ENCODE results near the gene ANKRD37. TPM values are rescaled to one million over a fixed set of nuclear protein-coding genes. Genes with fewer than 3 reads are reported as not detected.

The ANKRD37 gene
- total and polyA plus RNA-seq, 2 donors: 11.0 to 13.6 TPM

DNA sequence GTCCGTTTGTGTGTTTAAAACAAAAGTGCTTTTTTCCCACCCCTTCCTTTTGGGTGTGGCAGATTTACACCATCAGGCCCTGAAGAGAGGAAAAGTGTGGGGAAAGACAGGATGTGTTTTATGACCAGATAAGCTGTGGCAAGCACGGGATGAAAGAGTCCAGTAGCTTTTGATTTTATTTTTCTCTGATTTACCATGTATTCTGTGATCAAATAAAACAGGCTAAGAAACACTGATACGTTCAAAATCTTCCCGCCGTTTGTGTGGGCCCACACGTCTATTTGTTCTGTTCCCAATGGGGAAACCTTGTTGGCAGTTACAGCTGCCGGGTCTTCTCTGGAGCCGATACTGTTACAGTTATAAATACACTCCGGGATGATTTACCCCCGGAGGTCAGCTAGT lies 11.7 kb upstream of the ANKRD37 start:
- H3K36me3 ChIP-seq (ENCODE audit: control insufficient read depth in 2 of 2, insufficient read depth in 2 of 2, low read length in 1 of 2): no peaks in the 10 kb centered on the region
- H3K27me3 ChIP-seq (ENCODE audit: control insufficient read depth in 2 of 2, insufficient read depth in 1 of 2, low read length in 1 of 2): no peaks in the 10 kb centered on the region
- no peaks in the 10 kb centered on the region for H3K4me1 ChIP-seq (ENCODE audit: control insufficient read depth in 2 of 2, insufficient read depth in 2 of 2, low read length in 2 of 2)
- no peak overlapping the region for H3K27ac ChIP-seq (ENCODE audit: low read depth in 1 of 2, low read length in 1 of 2)
- WGBS: 3% methylated on average over 10 of the region's 10 CpGs
- DNase-seq (ENCODE audit: low read depth in 6 of 9, low spot score in 9 of 9): peak in 1 of 9 donors; percentile 8
- no peak overlapping the region for H3K4me3 ChIP-seq (ENCODE audit: low read length in 2 of 2)
- no peaks in the 10 kb centered on the region for H3K9me3 ChIP-seq (ENCODE audit: control insufficient read depth in 2 of 2, insufficient read depth in 1 of 2, low read length in 1 of 2)

DNA sequence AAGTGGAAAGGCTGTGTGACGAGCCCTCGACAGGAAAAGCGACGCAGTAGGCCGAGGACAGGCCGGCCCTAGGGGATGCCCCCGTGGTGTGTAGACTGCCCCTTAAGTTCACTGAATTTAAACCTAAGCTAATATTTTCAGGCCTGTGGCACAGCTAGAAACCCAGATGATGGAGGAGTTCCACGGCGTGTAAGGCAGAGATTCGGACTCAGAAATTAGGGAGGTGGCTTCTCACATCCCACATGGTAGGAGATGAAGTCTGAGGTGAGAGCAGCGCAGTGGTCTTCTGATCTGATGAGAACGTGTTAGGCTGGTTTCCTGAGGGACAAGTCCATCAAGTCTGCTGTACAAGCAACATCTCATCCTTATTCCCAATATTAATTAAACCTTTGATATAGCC lies 8.7 kb upstream of the ANKRD37 start:
- Histone ChIP-seq H3K36me3 (ENCODE audit: control insufficient read depth in 2 of 2, insufficient read depth in 2 of 2, low read length in 1 of 2) (no peaks in the 10 kb centered on the region), H3K27me3 (ENCODE audit: control insufficient read depth in 2 of 2, insufficient read depth in 1 of 2, low read length in 1 of 2) (no peaks in the 10 kb centered on the region), H3K9me3 (ENCODE audit: control insufficient read depth in 2 of 2, insufficient read depth in 1 of 2, low read length in 1 of 2) (no peaks in the 10 kb centered on the region), H3K27ac (ENCODE audit: low read depth in 1 of 2, low read length in 1 of 2) (no peak overlapping the region), H3K4me3 (ENCODE audit: low read length in 2 of 2) (no peak overlapping the region), H3K4me1 (ENCODE audit: control insufficient read depth in 2 of 2, insufficient read depth in 2 of 2, low read length in 2 of 2) (no peaks in the 10 kb centered on the region)
- no peak for DNase-seq (ENCODE audit: low read depth in 6 of 9, low spot score in 9 of 9)
- 97% methylated on average over 12 of the region's 12 CpGs for WGBS

DNA sequence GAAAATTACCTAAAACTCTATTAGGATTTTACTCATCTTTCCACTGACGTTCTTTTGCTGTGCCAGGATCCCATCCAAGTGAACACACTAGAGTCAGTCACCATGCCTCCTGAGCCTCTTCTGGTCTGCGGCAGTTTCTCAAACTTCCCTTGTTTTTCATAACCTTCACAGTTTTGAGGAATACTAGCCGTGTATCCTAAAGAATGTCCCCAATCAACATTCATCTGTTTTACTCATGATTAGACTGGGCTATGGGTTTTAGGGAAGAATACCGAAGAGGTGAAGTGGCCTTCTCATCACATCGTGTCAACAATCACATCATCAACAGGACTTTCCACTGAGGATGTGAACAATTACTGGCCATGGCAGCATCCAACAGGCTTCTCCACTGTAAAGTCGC lies 5.7 kb upstream of the ANKRD37 start:
- H3K27me3 ChIP-seq (ENCODE audit: control insufficient read depth in 2 of 2, insufficient read depth in 1 of 2, low read length in 1 of 2): no peaks in the 10 kb centered on the region
- H3K36me3 ChIP-seq (ENCODE audit: control insufficient read depth in 2 of 2, insufficient read depth in 2 of 2, low read length in 1 of 2): no peaks in the 10 kb centered on the region
- H3K4me1 ChIP-seq (ENCODE audit: control insufficient read depth in 2 of 2, insufficient read depth in 2 of 2, low read length in 2 of 2): no peaks in the 10 kb centered on the region
- H3K4me3 ChIP-seq (ENCODE audit: low read length in 2 of 2): no peak overlapping the region
- DNase-seq (ENCODE audit: low read depth in 6 of 9, low spot score in 9 of 9): no peak
- 99% methylated on average over 6 of the region's 6 CpGs for WGBS
- H3K9me3 ChIP-seq (ENCODE audit: control insufficient read depth in 2 of 2, insufficient read depth in 1 of 2, low read length in 1 of 2): no peaks in the 10 kb centered on the region
- no peak overlapping the region for H3K27ac ChIP-seq (ENCODE audit: low read depth in 1 of 2, low read length in 1 of 2)

DNA sequence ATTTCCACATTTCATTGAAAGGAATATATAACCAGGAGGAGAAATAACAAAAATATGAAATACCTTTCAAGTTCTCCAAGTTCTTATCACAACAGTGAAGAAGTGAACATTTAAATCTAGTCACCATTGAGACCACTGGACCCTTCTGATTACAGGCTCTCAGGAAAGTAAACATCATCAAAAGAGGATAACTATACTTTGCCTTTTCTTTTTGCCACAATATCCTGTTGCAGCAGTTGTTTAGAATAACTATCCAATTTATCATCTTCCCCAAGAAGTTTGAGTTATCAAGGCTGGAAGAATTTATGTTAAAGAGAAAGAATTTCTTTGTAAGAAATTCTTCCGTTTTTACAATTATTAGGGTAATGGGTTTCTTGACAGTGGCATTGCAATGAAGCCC lies 4.5 kb upstream of the ANKRD37 start:
- Histone ChIP-seq H3K27ac (ENCODE audit: low read depth in 1 of 2, low read length in 1 of 2) (no peak overlapping the region), H3K9me3 (ENCODE audit: control insufficient read depth in 2 of 2, insufficient read depth in 1 of 2, low read length in 1 of 2) (no peaks in the 10 kb centered on the region), H3K4me3 (ENCODE audit: low read length in 2 of 2) (no peak overlapping the region), H3K27me3 (ENCODE audit: control insufficient read depth in 2 of 2, insufficient read depth in 1 of 2, low read length in 1 of 2) (no peaks in the 10 kb centered on the region), H3K4me1 (ENCODE audit: control insufficient read depth in 2 of 2, insufficient read depth in 2 of 2, low read length in 2 of 2) (peaks cover 5% of the 10 kb centered on the region in 2 donors), H3K36me3 (ENCODE audit: control insufficient read depth in 2 of 2, insufficient read depth in 2 of 2, low read length in 1 of 2) (no peaks in the 10 kb centered on the region)
- 97% methylated on average over 1 of the region's 1 CpG for WGBS
- DNase-seq (ENCODE audit: low read depth in 6 of 9, low spot score in 9 of 9): no peak

DNA sequence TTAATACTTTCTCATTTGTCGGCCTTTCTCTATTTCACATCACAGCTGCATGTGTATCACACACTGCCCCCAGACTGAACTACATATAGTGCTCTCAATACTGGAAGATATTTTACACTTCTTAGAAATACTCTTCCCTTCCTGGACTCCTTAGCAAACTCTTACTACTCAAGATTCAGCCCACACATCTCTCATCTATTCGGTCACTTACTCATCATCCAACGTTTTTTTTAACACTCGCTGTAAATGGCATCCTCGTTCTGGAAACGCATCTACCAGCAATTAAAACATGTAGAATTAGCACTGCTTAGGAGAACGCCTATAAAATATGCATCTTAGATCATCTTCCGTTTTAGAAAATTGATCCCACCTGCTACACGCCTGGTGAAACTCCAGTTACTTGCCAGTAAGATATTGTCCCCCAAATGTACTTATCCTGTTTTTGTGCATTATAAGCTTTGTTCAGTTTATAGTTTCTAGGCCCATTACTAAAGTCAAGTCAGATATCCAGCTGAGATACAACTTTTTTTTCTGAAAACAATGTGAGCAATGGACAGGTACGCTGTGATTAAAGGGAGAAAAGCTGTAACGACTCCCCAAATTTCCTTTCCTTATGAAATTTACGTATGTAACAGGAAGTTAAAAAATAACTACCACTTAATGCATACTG lies 1.9 kb upstream of the ANKRD37 start:
- peak overlapping the region; percentile 75 to 92 for H3K4me3 ChIP-seq (ENCODE audit: low read length in 2 of 2)
- H3K36me3 ChIP-seq (ENCODE audit: control insufficient read depth in 2 of 2, insufficient read depth in 2 of 2, low read length in 1 of 2): peaks cover 0 to 10% of the 10 kb centered on the region in 2 donors
- H3K4me1 ChIP-seq (ENCODE audit: control insufficient read depth in 2 of 2, insufficient read depth in 2 of 2, low read length in 2 of 2): peaks cover 6% of the 10 kb centered on the region in 2 donors
- WGBS: 53% methylated on average over 12 of the region's 12 CpGs
- H3K9me3 ChIP-seq (ENCODE audit: control insufficient read depth in 2 of 2, insufficient read depth in 1 of 2, low read length in 1 of 2): no peaks in the 10 kb centered on the region
- DNase-seq (ENCODE audit: low read depth in 6 of 9, low spot score in 9 of 9): peak in 6 of 9 donors; percentile 0 to 31 (median 6)
- H3K27me3 ChIP-seq (ENCODE audit: control insufficient read depth in 2 of 2, insufficient read depth in 1 of 2, low read length in 1 of 2): no peaks in the 10 kb centered on the region
- H3K27ac ChIP-seq (ENCODE audit: low read depth in 1 of 2, low read length in 1 of 2): peak overlapping the region; percentile 37 to 100

DNA sequence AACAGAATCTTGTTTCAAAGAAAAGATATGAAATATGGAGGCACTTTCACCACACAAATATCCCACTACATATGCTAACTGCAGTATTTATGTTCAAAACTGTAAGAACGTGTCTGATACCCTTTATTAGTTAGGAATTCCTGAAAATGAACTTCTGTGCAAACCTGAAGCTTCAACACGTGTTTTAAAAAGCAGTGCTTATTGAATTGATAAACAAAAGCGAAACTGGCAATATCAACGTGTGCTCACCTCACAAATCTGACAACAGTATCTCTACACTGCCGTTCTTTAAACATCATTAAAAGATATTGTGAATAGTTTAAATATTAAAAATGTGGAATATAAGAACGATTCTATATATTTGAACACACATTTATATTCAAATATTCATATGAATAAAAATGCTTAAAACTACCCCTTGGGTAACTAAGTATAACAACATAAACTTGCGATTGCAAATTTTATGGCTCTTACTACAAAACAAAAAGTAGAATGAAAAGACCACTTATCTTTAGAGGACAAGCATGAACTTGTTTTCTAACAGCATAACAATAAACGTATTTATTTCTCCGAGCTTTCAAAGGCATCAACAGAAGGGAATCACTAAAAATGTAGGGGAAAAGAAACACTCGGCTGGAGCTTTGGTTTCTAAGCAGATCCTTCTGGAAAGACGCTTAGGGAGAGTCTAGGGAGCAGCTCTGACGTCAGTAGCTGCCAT lies 1.2 kb upstream of the ANKRD37 start, which contains the start of gene LRP2BP:
Gene LRP2BP (minus strand): TSS at position 687 of the 718 bp plus-strand sequence. CDS start 17,738 bp downstream, outside the sequence.
- peaks cover 6% of the 10 kb centered on the region in 2 donors for H3K4me1 ChIP-seq (ENCODE audit: control insufficient read depth in 2 of 2, insufficient read depth in 2 of 2, low read length in 2 of 2)
- no peaks in the 10 kb centered on the region for H3K27me3 ChIP-seq (ENCODE audit: control insufficient read depth in 2 of 2, insufficient read depth in 1 of 2, low read length in 1 of 2)
- peak in 7 of 9 donors; percentile 3 to 78 (median 60) for DNase-seq (ENCODE audit: low read depth in 6 of 9, low spot score in 9 of 9)
- H3K4me3 ChIP-seq (ENCODE audit: low read length in 2 of 2): peak within 1 kb of the TSS; percentile 75 to 92
- peaks cover 0 to 17% of the 10 kb centered on the region in 2 donors for H3K36me3 ChIP-seq (ENCODE audit: control insufficient read depth in 2 of 2, insufficient read depth in 2 of 2, low read length in 1 of 2)
- 4% methylated on average over 12 of the region's 12 CpGs for WGBS
- peak within 1 kb of the TSS; percentile 99 to 100 for H3K27ac ChIP-seq (ENCODE audit: low read depth in 1 of 2, low read length in 1 of 2)
- H3K9me3 ChIP-seq (ENCODE audit: control insufficient read depth in 2 of 2, insufficient read depth in 1 of 2, low read length in 1 of 2): no peaks in the 10 kb centered on the region

DNA sequence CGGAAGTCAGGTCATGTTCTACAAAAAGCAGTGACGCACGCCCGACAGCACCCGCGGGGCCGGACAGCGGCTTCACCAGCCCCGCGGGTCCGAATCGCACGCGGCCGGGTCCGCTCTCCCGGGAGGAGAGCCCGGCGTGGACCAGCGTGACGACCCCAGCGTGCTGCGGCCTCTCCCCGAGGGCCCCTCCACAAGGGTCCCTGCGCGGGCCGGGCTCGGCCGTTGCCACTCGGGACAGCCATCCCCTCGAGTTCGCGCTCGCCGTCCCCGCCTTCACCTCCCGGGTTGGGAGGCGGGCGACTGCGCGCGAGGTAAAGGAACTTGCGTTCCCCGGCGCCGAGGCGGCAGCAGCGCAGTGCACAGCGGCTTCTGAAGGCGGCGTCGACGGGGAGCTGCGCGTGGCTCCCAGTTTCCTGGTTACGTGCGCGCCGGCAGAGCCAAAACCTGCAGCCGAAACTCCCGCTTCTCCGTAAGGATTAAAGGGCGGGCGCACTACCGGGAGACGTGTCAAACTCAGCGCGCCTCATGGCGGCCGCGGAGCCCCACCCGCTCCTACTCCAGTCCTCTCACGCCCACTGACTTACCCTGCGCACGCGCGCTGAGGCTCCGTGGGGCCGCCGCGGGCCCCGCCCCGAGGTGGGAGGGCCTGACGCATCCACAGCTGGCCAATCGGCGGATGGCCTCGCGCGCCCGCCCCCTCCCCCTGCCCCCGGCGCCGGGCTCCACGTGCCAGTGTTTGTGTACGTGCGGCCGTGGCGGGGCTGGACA lies 501 bp upstream of the ANKRD37 start:
- peak; percentile 85 to 98 (median 94) for DNase-seq (ENCODE audit: low read depth in 6 of 9, low spot score in 9 of 9)
- Histone ChIP-seq H3K9me3 (ENCODE audit: control insufficient read depth in 2 of 2, insufficient read depth in 1 of 2, low read length in 1 of 2) (no peaks in the 10 kb centered on the region), H3K27ac (ENCODE audit: low read depth in 1 of 2, low read length in 1 of 2) (peak overlapping the region; percentile 99 to 100), H3K4me3 (ENCODE audit: low read length in 2 of 2) (peak overlapping the region; percentile 75 to 92), H3K27me3 (ENCODE audit: control insufficient read depth in 2 of 2, insufficient read depth in 1 of 2, low read length in 1 of 2) (no peaks in the 10 kb centered on the region), H3K36me3 (ENCODE audit: control insufficient read depth in 2 of 2, insufficient read depth in 2 of 2, low read length in 1 of 2) (peaks cover 0 to 22% of the 10 kb centered on the region in 2 donors), H3K4me1 (ENCODE audit: control insufficient read depth in 2 of 2, insufficient read depth in 2 of 2, low read length in 2 of 2) (peaks cover 6% of the 10 kb centered on the region in 2 donors)
- under 1% methylated on average over 98 of the region's 98 CpGs for WGBS

DNA sequence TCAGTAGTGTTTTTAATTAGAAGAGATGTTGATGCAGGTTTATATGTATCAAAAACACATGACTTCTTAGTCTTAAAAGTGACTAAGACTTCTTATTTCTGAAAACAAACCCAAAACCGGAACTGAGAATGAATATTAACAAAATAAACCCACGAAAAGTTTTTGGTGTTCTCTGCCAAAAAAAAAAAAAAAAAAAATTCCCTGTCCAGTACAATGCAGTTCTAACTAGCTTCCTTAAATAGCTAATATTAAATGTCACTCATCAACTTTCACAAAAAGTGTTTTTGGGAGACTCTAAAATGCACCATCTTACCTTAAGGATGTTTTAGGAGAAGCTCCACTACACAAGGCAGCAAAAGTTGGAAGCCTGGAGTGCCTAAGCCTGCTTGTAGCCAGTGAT lies 2.0 kb downstream of the ANKRD37 start:
- H3K4me1 ChIP-seq (ENCODE audit: control insufficient read depth in 2 of 2, insufficient read depth in 2 of 2, low read length in 2 of 2): peaks cover 6% of the 10 kb centered on the region in 2 donors
- H3K27me3 ChIP-seq (ENCODE audit: control insufficient read depth in 2 of 2, insufficient read depth in 1 of 2, low read length in 1 of 2): no peaks in the 10 kb centered on the region
- H3K4me3 ChIP-seq (ENCODE audit: low read length in 2 of 2): no peak overlapping the region
- 86% methylated on average over 2 of the region's 2 CpGs for WGBS
- H3K27ac ChIP-seq (ENCODE audit: low read depth in 1 of 2, low read length in 1 of 2): peak overlapping the region in 1 of 2 donors; percentile 35
- peaks cover 4 to 35% of the 10 kb centered on the region in 2 donors for H3K36me3 ChIP-seq (ENCODE audit: control insufficient read depth in 2 of 2, insufficient read depth in 2 of 2, low read length in 1 of 2)
- no peaks in the 10 kb centered on the region for H3K9me3 ChIP-seq (ENCODE audit: control insufficient read depth in 2 of 2, insufficient read depth in 1 of 2, low read length in 1 of 2)
- DNase-seq (ENCODE audit: low read depth in 6 of 9, low spot score in 9 of 9): no peak

DNA sequence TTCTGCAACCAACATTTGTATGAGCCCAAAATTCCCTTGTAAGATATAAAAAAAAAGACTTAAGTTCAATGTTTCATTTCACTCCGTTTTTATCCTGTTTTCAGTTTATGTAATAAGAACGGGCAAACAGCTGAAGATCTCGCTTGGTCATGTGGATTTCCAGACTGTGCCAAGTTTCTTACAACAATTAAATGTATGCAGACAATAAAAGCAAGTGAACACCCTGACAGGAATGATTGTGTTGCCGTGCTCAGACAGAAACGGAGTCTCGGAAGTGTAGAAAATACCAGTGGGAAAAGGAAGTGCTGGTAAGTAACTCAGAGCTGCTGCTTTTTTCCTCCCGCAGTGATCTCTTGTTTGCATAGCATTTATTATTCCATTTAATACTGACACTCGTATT lies 2.8 kb downstream of the ANKRD37 start:
- H3K36me3 ChIP-seq (ENCODE audit: control insufficient read depth in 2 of 2, insufficient read depth in 2 of 2, low read length in 1 of 2): peaks cover 5 to 35% of the 10 kb centered on the region in 2 donors
- no peak for DNase-seq (ENCODE audit: low read depth in 6 of 9, low spot score in 9 of 9)
- H3K27ac ChIP-seq (ENCODE audit: low read depth in 1 of 2, low read length in 1 of 2): no peak overlapping the region
- H3K27me3 ChIP-seq (ENCODE audit: control insufficient read depth in 2 of 2, insufficient read depth in 1 of 2, low read length in 1 of 2): no peaks in the 10 kb centered on the region
- WGBS: 94% methylated on average over 8 of the region's 8 CpGs
- H3K9me3 ChIP-seq (ENCODE audit: control insufficient read depth in 2 of 2, insufficient read depth in 1 of 2, low read length in 1 of 2): no peaks in the 10 kb centered on the region
- peaks cover 6% of the 10 kb centered on the region in 2 donors for H3K4me1 ChIP-seq (ENCODE audit: control insufficient read depth in 2 of 2, insufficient read depth in 2 of 2, low read length in 2 of 2)
- H3K4me3 ChIP-seq (ENCODE audit: low read length in 2 of 2): no peak overlapping the region

All from thymus (tissue), 11 donors.